Fibroblast of pulmonary artery (primary cell): Measurements from ENCODE around the gene CHIC2.

Experiments used
- DNase-seq: peaks from one replicate; pipeline ENCODE4 v3.0.0-alpha.2; 2010; ENCODE audit warnings: low read depth
- H3K4me3 ChIP-seq: replicated peaks from 2 replicates; pipeline ENCODE4 v1.5.1; 2011; ENCODE audit warnings: low read depth, mild to moderate bottlenecking, control low read depth, low read length, moderate library complexity
- TF ChIP-seq, protein P1 (sequence below): IDR thresholded peaks from 2 replicates; pipeline ENCODE4 v1.5.1; 2011; ENCODE audit warnings: mild to moderate bottlenecking, control low read depth, low read length, inconsistent platforms; ENCODE audit errors: missing control alignments

Gene CHIC2

DNA sequence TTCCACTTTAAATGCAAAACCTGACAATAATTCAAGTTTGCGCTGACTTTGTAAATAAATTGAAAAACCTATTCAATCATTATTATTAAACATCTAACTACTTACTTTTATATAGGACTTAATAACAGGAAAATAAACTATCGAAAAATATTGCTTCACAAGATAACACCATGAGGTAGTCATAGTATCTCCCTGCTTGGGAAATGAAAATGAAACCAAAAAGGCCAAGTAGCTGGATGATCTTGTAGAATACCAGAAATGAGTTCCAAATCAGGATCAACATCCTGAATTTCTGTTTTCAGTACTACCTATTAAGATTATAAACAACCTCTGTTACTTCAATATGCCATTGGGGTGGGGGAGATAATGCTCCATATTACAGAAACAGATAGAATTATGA is 58.9 kb downstream of the CHIC2 start:
- H3K4me3 ChIP-seq = no peak overlapping the region
- peak; percentile 47 for DNase-seq
- TF ChIP-seq, protein P1, sequence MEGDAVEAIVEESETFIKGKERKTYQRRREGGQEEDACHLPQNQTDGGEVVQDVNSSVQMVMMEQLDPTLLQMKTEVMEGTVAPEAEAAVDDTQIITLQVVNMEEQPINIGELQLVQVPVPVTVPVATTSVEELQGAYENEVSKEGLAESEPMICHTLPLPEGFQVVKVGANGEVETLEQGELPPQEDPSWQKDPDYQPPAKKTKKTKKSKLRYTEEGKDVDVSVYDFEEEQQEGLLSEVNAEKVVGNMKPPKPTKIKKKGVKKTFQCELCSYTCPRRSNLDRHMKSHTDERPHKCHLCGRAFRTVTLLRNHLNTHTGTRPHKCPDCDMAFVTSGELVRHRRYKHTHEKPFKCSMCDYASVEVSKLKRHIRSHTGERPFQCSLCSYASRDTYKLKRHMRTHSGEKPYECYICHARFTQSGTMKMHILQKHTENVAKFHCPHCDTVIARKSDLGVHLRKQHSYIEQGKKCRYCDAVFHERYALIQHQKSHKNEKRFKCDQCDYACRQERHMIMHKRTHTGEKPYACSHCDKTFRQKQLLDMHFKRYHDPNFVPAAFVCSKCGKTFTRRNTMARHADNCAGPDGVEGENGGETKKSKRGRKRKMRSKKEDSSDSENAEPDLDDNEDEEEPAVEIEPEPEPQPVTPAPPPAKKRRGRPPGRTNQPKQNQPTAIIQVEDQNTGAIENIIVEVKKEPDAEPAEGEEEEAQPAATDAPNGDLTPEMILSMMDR = no peak

DNA sequence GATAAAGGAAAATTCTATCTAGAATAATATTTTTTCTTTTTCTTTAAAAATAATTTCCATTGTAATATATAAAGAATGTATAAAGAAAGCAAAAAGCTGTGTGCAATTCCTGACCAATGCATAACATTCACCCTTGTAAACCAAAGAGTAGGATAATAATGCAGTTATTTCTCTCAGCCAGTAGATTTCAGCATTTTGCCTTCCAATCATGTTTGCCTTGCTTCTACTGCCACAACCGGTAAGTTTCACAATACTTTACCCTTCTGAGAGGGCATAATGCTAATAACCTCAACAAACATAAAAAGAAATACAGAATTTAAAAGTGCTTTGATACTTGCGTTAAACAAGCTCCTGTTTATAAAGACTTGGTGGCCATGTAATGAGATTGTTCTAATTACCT is 59.9 kb downstream of the CHIC2 start:
- H3K4me3 ChIP-seq = no peak overlapping the region
- TF ChIP-seq, protein P1 = no peak
- DNase-seq = no peak

DNA sequence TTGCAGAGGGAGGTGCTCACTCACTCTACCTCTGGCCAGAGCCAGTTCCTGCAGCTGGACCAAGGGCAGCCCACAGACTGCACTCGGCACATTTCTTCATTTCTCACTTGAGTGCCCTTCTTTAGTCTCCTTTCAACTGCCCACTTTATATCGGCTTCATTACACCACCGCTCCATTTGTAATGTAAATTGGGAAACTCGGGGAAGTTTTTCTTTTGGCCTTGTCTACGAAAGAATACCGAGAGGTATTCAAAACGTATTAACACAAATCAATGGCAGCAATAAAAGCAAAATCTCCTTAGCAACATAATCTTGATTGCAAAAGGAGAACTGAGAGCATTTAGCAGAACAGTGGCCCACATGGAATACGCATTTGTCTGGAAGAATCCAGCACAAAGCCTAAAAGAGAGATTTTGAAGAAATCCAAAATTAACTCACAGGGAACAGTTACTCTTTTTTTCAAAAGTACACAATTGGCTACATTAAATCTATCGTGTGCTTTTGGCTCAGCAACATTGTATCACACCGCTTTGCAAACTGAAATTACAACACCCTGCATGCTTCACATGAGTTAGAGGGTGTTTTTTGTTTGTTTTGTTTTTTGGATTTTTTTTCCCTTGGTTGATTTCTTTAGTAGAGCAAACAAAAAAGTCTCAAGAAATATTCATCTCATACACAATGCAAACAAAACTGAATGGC is 62.6 kb downstream of the CHIC2 start:
- DNase-seq = no peak
- H3K4me3 ChIP-seq = no peak overlapping the region
- TF ChIP-seq, protein P1 = no peak

DNA sequence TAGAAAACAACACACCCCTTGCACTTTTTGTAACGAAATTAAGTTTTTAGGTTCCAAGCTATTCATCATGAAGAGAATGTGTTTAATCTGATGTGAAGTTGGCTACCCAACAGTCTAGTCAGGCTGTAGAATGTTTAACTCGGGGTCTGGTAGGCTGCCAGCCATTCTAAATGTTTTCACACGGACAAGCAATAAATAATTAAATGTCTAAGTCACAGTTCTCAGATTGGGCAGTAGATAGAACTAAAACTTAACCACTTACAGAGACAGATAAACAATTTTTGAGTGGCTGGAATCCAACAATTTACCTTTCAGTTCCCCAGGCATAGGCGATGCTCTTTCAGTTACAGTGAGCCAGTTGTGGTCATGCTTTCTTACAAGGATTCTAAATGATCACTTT is 66.5 kb downstream of the CHIC2 start:
- no peak overlapping the region for H3K4me3 ChIP-seq
- no peak for DNase-seq
- TF ChIP-seq, protein P1 = no peak

DNA sequence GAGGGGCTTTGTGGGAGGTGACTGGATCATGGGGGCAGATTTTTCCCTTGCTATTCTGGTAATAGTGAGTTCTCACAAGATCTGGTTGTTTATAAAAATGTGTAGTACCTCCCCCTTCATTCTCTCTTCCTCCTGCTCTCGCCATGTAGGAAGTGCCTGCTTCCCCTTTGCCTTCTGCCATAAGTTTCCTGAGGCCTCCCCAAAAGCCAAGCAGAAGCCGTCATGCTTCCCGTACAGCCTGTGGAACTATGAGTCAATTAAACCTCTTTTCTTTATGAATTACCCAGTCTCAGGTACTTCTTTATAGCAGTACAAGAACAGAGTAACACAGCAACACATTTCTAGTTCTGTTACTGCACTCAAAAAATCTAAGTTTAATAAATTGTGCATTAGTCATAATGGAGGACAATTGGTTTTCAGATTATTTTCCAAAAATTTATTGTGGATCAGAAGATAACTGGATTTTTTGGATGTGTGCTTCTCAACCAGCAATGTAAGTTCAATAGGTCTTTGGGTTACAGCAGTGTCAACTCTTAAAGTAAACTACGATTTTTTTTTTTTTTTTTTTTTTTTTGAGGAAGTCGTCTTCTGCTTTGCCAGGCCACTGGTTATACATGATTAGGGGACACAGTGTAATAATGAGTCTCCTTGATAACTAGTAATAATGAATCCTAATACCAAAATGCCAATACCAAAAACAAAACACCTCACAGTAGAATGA is 69.9 kb downstream of the CHIC2 start:
- TF ChIP-seq, protein P1 = no peak
- H3K4me3 ChIP-seq = no peak overlapping the region
- no peak for DNase-seq

- H3K4me3 ChIP-seq = no peak overlapping the region
- TF ChIP-seq, protein P1 = no peak
- DNase-seq = no peak
Observed at GRCh38 chr4:53992785-53993184, 71.6 kb downstream of the CHIC2 start.
